Endothelial cell of umbilical vein (primary cell): ENCODE data around the gene ACCSL. TPM values are rescaled to one million over a fixed set of nuclear protein-coding genes. Genes with fewer than 3 reads are reported as not detected.

Experiments used
- BruUV-seq: library from RNA; stranded (reverse); fragments of 400-500 nt; replicated peaks from 2 replicates; lab custom pipeline; 2021; lab: Mats Ljungman, UMichigan
- CTCF ChIA-PET: fragments of 300-600, 350-600 bp; sonication (Branson Sonifier 250); formaldehyde crosslinking; loops from one replicate; lab custom pipeline; 2021; ENCODE audit warnings: antibody characterized with exemption, inconsistent platforms; lab: Charles Lee
- POLR2A ChIA-PET: fragments of 300-600, 350-600 bp; sonication (Branson Sonifier 250); formaldehyde crosslinking; loops from one replicate; lab custom pipeline; 2021; ENCODE audit warnings: antibody characterized with exemption, inconsistent platforms; lab: Charles Lee
- DNase-seq: peaks from one replicate; pipeline ENCODE4 v3.0.0-alpha.2; 2011; ENCODE audit warnings: low read depth, low spot score
- FAIRE-seq: peaks from 2 replicates; lab custom pipeline; 2011; peaks lifted over from hg19 to GRCh38; lab: Jason Lieb, UNC
- H2AFZ ChIP-seq: 2 replicates; pipeline ENCODE4 v1.6.0; 2012; ENCODE audit warnings: low read depth, low read length, control low read depth, inconsistent platforms
- H3K27ac ChIP-seq: 2 replicates; pipeline ENCODE4 v1.5.1; 2011; ENCODE audit warnings: low read depth, mild to moderate bottlenecking, control low read depth, low read length, moderate library complexity; ENCODE audit not compliant: insufficient read depth
- H3K27me3 ChIP-seq, 2 experiments: 2 replicates each; pipeline versions ENCODE4 v1.6.0 to v1.6.1; 2011; ENCODE audit warnings: low read length in 2 of 2, mixed read lengths in 1 of 2; ENCODE audit not compliant: control insufficient read depth in 2 of 2, insufficient read depth in 2 of 2
- H3K36me3 ChIP-seq, 2 experiments: 2 replicates in 1 of 2; 3 replicates in 1 of 2; pipeline ENCODE4 v1.5.1; 2011; ENCODE audit warnings: low read length in 2 of 2, mild to moderate bottlenecking in 1 of 2, moderate library complexity in 1 of 2; ENCODE audit not compliant: control insufficient read depth in 2 of 2, insufficient read depth in 2 of 2; ENCODE audit errors: extremely low read depth in 1 of 2
- H3K4me1 ChIP-seq: 3 replicates; pipeline ENCODE4 v1.5.1; 2011; ENCODE audit warnings: mild to moderate bottlenecking, low read length; ENCODE audit not compliant: control insufficient read depth, insufficient read depth; ENCODE audit errors: extremely low read depth
- H3K4me2 ChIP-seq: 2 replicates; pipeline ENCODE4 v1.6.1; 2011; ENCODE audit warnings: low read length, control low read depth, mixed read lengths; ENCODE audit not compliant: insufficient read depth
- H3K4me3 ChIP-seq, 3 experiments: fragments of 200-600 bp in 1 of 3; sonication (generic), shearing (Covaris generic) in 1 of 3; replicated peaks in 1 of 3; 2 replicates each; pipeline ENCODE4 v1.5.1; 2011 to 2016; ENCODE audit warnings: control low read depth in 3 of 3, low read length in 3 of 3, mild to moderate bottlenecking in 2 of 3, inconsistent platforms in 1 of 3, low read depth in 1 of 3, moderate library complexity in 1 of 3; ENCODE audit not compliant: insufficient read depth in 1 of 3
- H3K79me2 ChIP-seq: 2 replicates; pipeline ENCODE4 v1.6.0; 2012; ENCODE audit warnings: low read length, inconsistent platforms; ENCODE audit not compliant: control insufficient read depth, insufficient read depth
- H3K9ac ChIP-seq: replicated peaks from 2 replicates; pipeline ENCODE3; 2011; ENCODE audit warnings: low read length, control low read depth; ENCODE audit not compliant: insufficient read depth; ENCODE audit errors: extremely low read depth
- H3K9me1 ChIP-seq: replicated peaks from 3 replicates; pipeline ENCODE4 v1.6.0; 2011; ENCODE audit warnings: mild to moderate bottlenecking, low read length; ENCODE audit not compliant: control insufficient read depth, insufficient read depth; ENCODE audit errors: extremely low read depth
- H3K9me3 ChIP-seq: replicated peaks from 2 replicates; pipeline ENCODE4 v1.5.1; 2012; ENCODE audit warnings: low read length, inconsistent platforms; ENCODE audit not compliant: control insufficient read depth, insufficient read depth
- H4K20me1 ChIP-seq: replicated peaks from 2 replicates; pipeline ENCODE3; 2011; ENCODE audit warnings: mild to moderate bottlenecking, low read length; ENCODE audit not compliant: control insufficient read depth, insufficient read depth; ENCODE audit errors: extremely low read depth
- EZH2 ChIP-seq: IDR thresholded peaks from 2 replicates; pipeline ENCODE4 v1.6.1; 2012; ENCODE audit warnings: borderline replicate concordance, low read depth, mild to moderate bottlenecking, moderate library complexity, low read length, inconsistent platforms; ENCODE audit not compliant: severe bottlenecking
- FOS ChIP-seq: IDR thresholded peaks from 2 replicates; pipeline ENCODE4 v1.6.1; 2011; ENCODE audit warnings: mild to moderate bottlenecking, low read length, moderate library complexity, borderline replicate concordance; ENCODE audit not compliant: insufficient read depth
- GATA2 ChIP-seq: IDR thresholded peaks from 2 replicates; pipeline ENCODE4 v1.7.0; 2011; ENCODE audit warnings: low read depth, mild to moderate bottlenecking, moderate library complexity, mixed read lengths, low read length; ENCODE audit not compliant: insufficient read length, insufficient read depth
- JUN ChIP-seq: IDR thresholded peaks from 2 replicates; pipeline ENCODE4 v1.6.1; 2011; ENCODE audit warnings: borderline replicate concordance, low read depth; ENCODE audit not compliant: insufficient read length, insufficient read depth
- MYC ChIP-seq: IDR thresholded peaks from one replicate; pipeline ENCODE4 v1.6.1; 2011; ENCODE audit warnings: mild to moderate bottlenecking, low read depth, low read length
- POLR2A ChIP-seq: IDR thresholded peaks from 2 replicates; pipeline ENCODE4 v1.6.1; 2012; ENCODE audit warnings: low read depth, mild to moderate bottlenecking, control low read depth, low read length
- POLR2AphosphoS5 ChIP-seq: IDR thresholded peaks from 2 replicates; pipeline ENCODE4 v1.6.1; 2012; ENCODE audit warnings: low read depth, mild to moderate bottlenecking, control low read depth, low read length, moderate library complexity; ENCODE audit not compliant: insufficient read depth
- dilution Hi-C: fragments of 300-500 bp; cut with MboI; formaldehyde crosslinking; loops from one replicate; pipeline ENCODE4 v1.15.0; 2019; ENCODE audit warnings: low sequenced_read_pairs; ENCODE audit not compliant: extremely low pct_ligation_motif_present
- intact Hi-C: fragments of 100-400 bp; cut with micrococcal nuclease; formaldehyde crosslinking; loops from one replicate; pipeline ENCODE4 v1.10.0; 2022
- polyA plus RNA-seq, 4 experiments: library from polyadenylated mRNA; depleted of rRNA in 3 of 4; stranded (reverse) in 3 of 4; unstranded in 1 of 4; fragments of >200 nt; gene quantifications; 2 replicates each; pipeline versions ENCODE4 v1.2.1 to v1.2.3, GENCODE V29; 2011 to 2012; ENCODE audit warnings: missing spikeins in 1 of 4
- total RNA-seq: library from RNA; stranded (reverse); gene quantifications from 2 replicates; pipeline ENCODE4 v1.2.3, GENCODE V29; 2021
- TF ChIP-seq, protein P1 (sequence below), 2 donors: IDR thresholded peaks; 1 replicate in 1 of 2; 2 replicates in 1 of 2; pipeline ENCODE4 v1.5.1; 2011; ENCODE audit warnings: low read length in 2 of 2, mild to moderate bottlenecking in 2 of 2, moderate library complexity in 2 of 2, control low read depth in 1 of 2, inconsistent platforms in 1 of 2, low read depth in 1 of 2; ENCODE audit not compliant: insufficient read depth in 1 of 2; ENCODE audit errors: extremely low read depth in 1 of 2
- TF ChIP-seq, protein P2 (sequence below): IDR thresholded peaks from 2 replicates; pipeline ENCODE4 v1.6.1; 2011; ENCODE audit not compliant: insufficient read depth, insufficient read length

The ACCSL gene
- total and polyA plus RNA-seq, 2 donors (not counting 3 experiments of a cell fraction or from before 2014, with no cell fraction given), result not detected

DNA sequence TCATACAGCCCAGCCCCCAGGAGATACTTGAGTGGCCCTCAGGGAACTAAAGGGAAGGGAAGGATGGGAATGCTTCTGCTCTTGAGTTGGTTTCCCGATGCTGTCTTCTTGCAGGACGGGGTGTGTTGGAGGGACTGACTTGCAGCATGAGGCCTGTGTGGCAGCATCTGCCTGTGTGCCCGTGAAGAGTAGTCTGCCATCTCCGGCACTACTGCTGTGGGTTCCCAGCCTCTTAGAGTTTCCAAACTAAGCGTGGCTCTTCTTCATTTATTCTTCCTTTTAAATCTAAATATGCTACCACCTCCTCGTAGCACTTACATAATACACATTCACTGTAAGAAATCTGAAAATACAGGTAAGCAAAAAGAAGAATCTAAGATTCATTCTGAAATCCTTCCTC lies 60.5 kb downstream of the ACCSL start:
- Histone ChIP-seq H3K79me2 (no peaks in the 10 kb centered on the region), H2AFZ (no peak overlapping the region), H3K9me3 (no peaks in the 10 kb centered on the region), H3K27ac (no peak overlapping the region), H3K9ac (no peak overlapping the region), H4K20me1 (no peaks in the 10 kb centered on the region), H3K4me3 (no peak overlapping the region), H3K36me3 (peaks cover 0 to 2% of the 10 kb centered on the region in 2 experiments), H3K4me1 (no peaks in the 10 kb centered on the region), H3K9me1 (no peaks in the 10 kb centered on the region), H3K4me2 (no peak overlapping the region), H3K27me3 (no peaks in the 10 kb centered on the region)
- intact Hi-C loops, result no loop called here
- FAIRE-seq (no peak), DNase-seq (no peak)
- ChIA-PET CTCF (no interaction called here), POLR2A (no interaction called here)
- BruUV-seq, result no TSS peak
- TF ChIP-seq MYC, result no peak
- TF ChIP-seq JUN, result no peak
- no peak for TF ChIP-seq FOS
- TF ChIP-seq POLR2A, result no peak
- TF ChIP-seq EZH2, result no peak
- TF ChIP-seq, protein P1, sequence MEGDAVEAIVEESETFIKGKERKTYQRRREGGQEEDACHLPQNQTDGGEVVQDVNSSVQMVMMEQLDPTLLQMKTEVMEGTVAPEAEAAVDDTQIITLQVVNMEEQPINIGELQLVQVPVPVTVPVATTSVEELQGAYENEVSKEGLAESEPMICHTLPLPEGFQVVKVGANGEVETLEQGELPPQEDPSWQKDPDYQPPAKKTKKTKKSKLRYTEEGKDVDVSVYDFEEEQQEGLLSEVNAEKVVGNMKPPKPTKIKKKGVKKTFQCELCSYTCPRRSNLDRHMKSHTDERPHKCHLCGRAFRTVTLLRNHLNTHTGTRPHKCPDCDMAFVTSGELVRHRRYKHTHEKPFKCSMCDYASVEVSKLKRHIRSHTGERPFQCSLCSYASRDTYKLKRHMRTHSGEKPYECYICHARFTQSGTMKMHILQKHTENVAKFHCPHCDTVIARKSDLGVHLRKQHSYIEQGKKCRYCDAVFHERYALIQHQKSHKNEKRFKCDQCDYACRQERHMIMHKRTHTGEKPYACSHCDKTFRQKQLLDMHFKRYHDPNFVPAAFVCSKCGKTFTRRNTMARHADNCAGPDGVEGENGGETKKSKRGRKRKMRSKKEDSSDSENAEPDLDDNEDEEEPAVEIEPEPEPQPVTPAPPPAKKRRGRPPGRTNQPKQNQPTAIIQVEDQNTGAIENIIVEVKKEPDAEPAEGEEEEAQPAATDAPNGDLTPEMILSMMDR (IDR thresholded peaks at IDR 0.05; ENCODE audit: extremely low read depth in 1 of 2, insufficient read depth in 1 of 2, low read depth in 1 of 2, low read length in 2 of 2), result no peak
- no peak for TF ChIP-seq POLR2AphosphoS5
- TF ChIP-seq, protein P2, sequence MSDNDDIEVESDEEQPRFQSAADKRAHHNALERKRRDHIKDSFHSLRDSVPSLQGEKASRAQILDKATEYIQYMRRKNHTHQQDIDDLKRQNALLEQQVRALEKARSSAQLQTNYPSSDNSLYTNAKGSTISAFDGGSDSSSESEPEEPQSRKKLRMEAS, result no peak
- no peak for TF ChIP-seq GATA2
- dilution Hi-C loops, result no loop called here

Other genes with a start within 250 kb of the ACCSL start
- 32.3 and 34.7 TPM in 2 replicates for gene ALKBH3, start 167.2 kb upstream of the ACCSL start, total RNA-seq
- gene ALKBH3, start 167.2 kb upstream of the ACCSL start, polyA plus RNA-seq, result 23.0 and 28.0 TPM in 2 replicates
- gene C11orf96, start 105.3 kb upstream of the ACCSL start, total RNA-seq, result 2.4 and 3.8 TPM in 2 replicates
- gene C11orf96, start 105.3 kb upstream of the ACCSL start, polyA plus RNA-seq, result 7.5 and 8.8 TPM in 2 replicates
- 8.6 and 10.0 TPM in 2 replicates for gene ACCS, start 18.3 kb downstream of the ACCSL start, total RNA-seq
- gene ACCS, start 18.3 kb downstream of the ACCSL start, polyA plus RNA-seq, result 18.8 and 22.7 TPM in 2 replicates
- gene EXT2, start 47.7 kb downstream of the ACCSL start, total RNA-seq, result 50.9 and 65.1 TPM in 2 replicates
- 54.9 and 60.3 TPM in 2 replicates for gene EXT2, start 47.7 kb downstream of the ACCSL start, polyA plus RNA-seq